GM12878 (cell line): ENCODE results near the gene SMARCD2. TPM values are rescaled to one million over a fixed set of nuclear protein-coding genes. Genes with fewer than 3 reads are reported as not detected.

ENCODE experiments used
- ATAC-seq: fragments of 200-7000 bp; cut with Tn5 transposase; 3 replicates; pipeline ENCODE4 v1.9.1; 2020; ENCODE audit warnings: mild to moderate bottlenecking, moderate library complexity
- BruUV-seq: library from RNA; stranded (reverse); fragments of 400-500 nt; replicated peaks from 2 replicates; lab custom pipeline; 2021; lab: Mats Ljungman, UMichigan
- CTCF ChIA-PET: fragments of 300-600 bp; sonication (Branson Sonifier 250); formaldehyde crosslinking; extraction: SDS; loops from one replicate; lab custom pipeline; 2021; ENCODE audit warnings: inconsistent platforms; lab: Yijun Ruan, JAX
- POLR2A ChIA-PET: fragments of 350-600 bp; formaldehyde crosslinking; extraction: SDS; loops from one replicate; lab custom pipeline; 2021; ENCODE audit warnings: inconsistent platforms; lab: Charles Lee
- RAD21 ChIA-PET: fragments of 300-600 bp; sonication (Branson Sonifier 250); formaldehyde crosslinking; loops from one replicate; lab custom pipeline; 2023; ENCODE audit warnings: antibody characterized with exemption; ENCODE audit not compliant: unreplicated experiment; lab: Charles Lee
- SMC1A ChIA-PET: fragments of 300-600 bp; sonication (Branson Sonifier 250); formaldehyde crosslinking; loops from one replicate; lab custom pipeline; 2023; ENCODE audit not compliant: unreplicated experiment, uncharacterized antibody; lab: Charles Lee
- DNase-seq: peaks from one replicate; pipeline ENCODE4 v3.0.0-alpha.2; 2011; ENCODE audit warnings: low read depth, low spot score
- FAIRE-seq: peaks from 3 replicates; lab custom pipeline; 2011; peaks lifted over from hg19 to GRCh38; lab: Jason Lieb, UNC
- H2AFZ ChIP-seq: 2 replicates; pipeline ENCODE4 v1.6.0; 2011; ENCODE audit warnings: low read depth, low read length, control low read depth; ENCODE audit not compliant: control insufficient read depth
- H3K27ac ChIP-seq: 2 replicates; pipeline ENCODE4 v1.5.1; 2011; ENCODE audit warnings: control low read depth; ENCODE audit not compliant: control insufficient read depth, insufficient read depth
- H3K27me3 ChIP-seq, 2 experiments: replicated peaks in 1 of 2; 2 replicates each; pipeline versions ENCODE4 v1.6.0 to v1.6.1; 2011; ENCODE audit warnings: low read length in 1 of 2; ENCODE audit not compliant: control insufficient read depth in 2 of 2, insufficient read depth in 2 of 2
- H3K36me3 ChIP-seq, 2 experiments: 2 replicates each; pipeline ENCODE4 v1.5.1; 2011; ENCODE audit warnings: low read length in 1 of 2; ENCODE audit not compliant: control insufficient read depth in 2 of 2, insufficient read depth in 2 of 2
- H3K4me1 ChIP-seq: 2 replicates; pipeline ENCODE4 v1.6.1; 2011; ENCODE audit warnings: mild to moderate bottlenecking, low read length, moderate library complexity, mixed read lengths; ENCODE audit not compliant: control insufficient read depth, insufficient read depth
- H3K4me2 ChIP-seq: 2 replicates; pipeline ENCODE4 v1.6.0; 2011; ENCODE audit warnings: control low read depth; ENCODE audit not compliant: control insufficient read depth, insufficient read depth
- H3K4me3 ChIP-seq: fragments of 200-600 bp; sonication (generic); 2 replicates; pipeline ENCODE4 v1.5.1; 2016
- H3K79me2 ChIP-seq: 2 replicates; pipeline ENCODE4 v1.6.0; 2011; ENCODE audit warnings: low read length; ENCODE audit not compliant: control insufficient read depth, insufficient read depth
- H3K9ac ChIP-seq: 2 replicates; pipeline ENCODE4 v1.8.0; 2011; ENCODE audit warnings: low read length, control low read depth, mixed read lengths; ENCODE audit not compliant: control insufficient read depth, insufficient read depth
- H3K9me3 ChIP-seq: replicated peaks from 3 replicates; pipeline ENCODE4 v1.5.1; 2011; ENCODE audit warnings: mild to moderate bottlenecking, low read length; ENCODE audit not compliant: control insufficient read depth, insufficient read depth
- H4K20me1 ChIP-seq: 2 replicates; pipeline ENCODE4 v1.6.0; 2011; ENCODE audit not compliant: control insufficient read depth, insufficient read depth
- CHD2 ChIP-seq: IDR thresholded peaks from 2 replicates; pipeline ENCODE4 v1.6.1; 2011; ENCODE audit warnings: low read depth, low read length, improper control_type of control experiment, borderline replicate concordance
- MYC ChIP-seq: IDR thresholded peaks from 2 replicates; pipeline ENCODE4 v1.6.1; 2011; ENCODE audit warnings: mild to moderate bottlenecking, low read length, moderate library complexity, inconsistent platforms; ENCODE audit not compliant: insufficient read depth, insufficient replicate concordance, insufficient read length, severe bottlenecking
- POLR2AphosphoS5 ChIP-seq: IDR thresholded peaks from 2 replicates; pipeline ENCODE4 v1.6.1; 2011; ENCODE audit warnings: mild to moderate bottlenecking, low read length, inconsistent platforms
- RB1 ChIP-seq: fragments of 450-650 bp; formaldehyde crosslinking; IDR thresholded peaks from 2 replicates; pipeline ENCODE4 v1.6.1; 2017; ENCODE audit warnings: mild to moderate bottlenecking, borderline replicate concordance
- RBBP5 ChIP-seq: fragments of 200-600 bp; sonication (generic); conservative IDR thresholded peaks from 2 replicates; pipeline ENCODE4 v1.6.1; 2016
- WGBS: methylation state at CpG from one replicate; pipeline ENCODE4 v1.1.6; 2016; ENCODE audit warnings: low lambda C conversion rate; ENCODE audit not compliant: insufficient replicate concordance, insufficient coverage; ENCODE audit errors: missing lambda C conversion rate; 5-methylcytosine and 5-hydroxymethylcytosine counted together
- in situ Hi-C: fragments of 300-500 bp; cut with MboI; formaldehyde crosslinking; loops from 9 replicates; pipeline ENCODE4 v1.14.3; 2018; ENCODE audit warnings: mixed read lengths
- intact Hi-C: fragments of 100-400 bp; cut with micrococcal nuclease; formaldehyde crosslinking; loops from one replicate; pipeline ENCODE4 v1.14.2; 2022; ENCODE audit not compliant: unreplicated experiment
- polyA plus RNA-seq, 11 experiments: library from polyadenylated mRNA; depleted of rRNA in 4 of 11; unstranded in 6 of 11; stranded (reverse) in 5 of 11; fragments of >200 nt; fragmentation: Nextera tagmentation in 4 of 11; fragmentation: Illumina TruSeq in 1 of 11; extraction: Ambion mirVana in 4 of 11; extraction: Trizol in 1 of 11; gene quantifications; 1 replicate in 1 of 11; 2 replicates in 10 of 11; pipeline versions ENCODE4 v1.2.1 to v1.2.3, GENCODE V29; 2011 to 2016; ENCODE audit warnings: inconsistent platforms in 2 of 11, missing spikeins in 2 of 11, low read depth in 1 of 11
- total RNA-seq, 4 experiments: library from RNA; depleted of rRNA in 3 of 4; stranded (reverse); fragments of >200 nt in 3 of 4; fragmentation: Illumina TruSeq in 1 of 4; extraction: Trizol in 1 of 4; gene quantifications; 2 replicates each; pipeline versions ENCODE4 v1.2.1 to v1.2.3, GENCODE V29; 2013 to 2021
- TF ChIP-seq, protein P1 (sequence below): fragments of 450-650 bp; IDR thresholded peaks from 2 replicates; pipeline ENCODE4 v1.6.1; 2017; ENCODE audit warnings: mild to moderate bottlenecking, moderate library complexity
- TF ChIP-seq, protein P2 (sequence below): IDR thresholded peaks from 2 replicates; pipeline ENCODE4 v1.6.1; 2011; ENCODE audit warnings: low read depth, low read length, improper control_type of control experiment, borderline replicate concordance

The SMARCD2 gene
- total and polyA plus RNA-seq, 10 of the 15 experiments (the other 5 are each of a cell fraction or from before 2014, with no cell fraction given): 2.4 to 111 (median 63.6) TPM

DNA sequence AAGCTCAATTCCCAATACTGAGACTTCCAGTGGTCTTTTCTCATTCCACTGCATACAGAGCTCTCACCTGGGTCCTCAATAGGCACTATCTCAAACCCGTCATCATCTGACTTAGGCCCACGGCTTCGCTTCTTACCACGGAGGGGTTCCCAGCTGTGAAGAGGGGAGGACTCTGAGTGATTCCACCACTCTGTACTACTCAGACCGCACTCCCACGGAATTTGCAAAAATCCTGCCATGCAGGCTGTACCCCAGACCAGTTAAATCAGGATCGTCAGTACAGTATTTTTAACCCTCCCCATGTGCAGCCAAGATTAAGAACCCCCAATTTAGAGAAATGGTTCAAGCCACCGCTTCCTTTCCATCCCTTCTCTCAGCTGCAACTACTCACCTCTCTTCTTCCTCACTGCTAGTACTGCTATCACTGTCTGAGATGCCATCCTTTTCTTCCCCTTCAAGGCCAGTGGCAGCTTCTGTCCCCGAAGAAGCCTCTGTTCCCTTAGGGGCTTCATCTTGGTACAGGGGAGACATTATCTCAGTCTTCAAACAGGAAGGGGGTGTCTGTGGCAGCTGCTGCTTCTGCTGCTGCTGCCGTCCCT, 21.4 kb downstream of the SMARCD2 start:
- ChIA-PET SMC1A (no interaction called here), RAD21 (no interaction called here)
- H3K4me3 ChIP-seq: no peak overlapping the region
- BruUV-seq: no TSS peak
- TF ChIP-seq POLR2AphosphoS5: peak; percentile 56
- no peak for TF ChIP-seq CHD2
- TF ChIP-seq, protein P1, sequence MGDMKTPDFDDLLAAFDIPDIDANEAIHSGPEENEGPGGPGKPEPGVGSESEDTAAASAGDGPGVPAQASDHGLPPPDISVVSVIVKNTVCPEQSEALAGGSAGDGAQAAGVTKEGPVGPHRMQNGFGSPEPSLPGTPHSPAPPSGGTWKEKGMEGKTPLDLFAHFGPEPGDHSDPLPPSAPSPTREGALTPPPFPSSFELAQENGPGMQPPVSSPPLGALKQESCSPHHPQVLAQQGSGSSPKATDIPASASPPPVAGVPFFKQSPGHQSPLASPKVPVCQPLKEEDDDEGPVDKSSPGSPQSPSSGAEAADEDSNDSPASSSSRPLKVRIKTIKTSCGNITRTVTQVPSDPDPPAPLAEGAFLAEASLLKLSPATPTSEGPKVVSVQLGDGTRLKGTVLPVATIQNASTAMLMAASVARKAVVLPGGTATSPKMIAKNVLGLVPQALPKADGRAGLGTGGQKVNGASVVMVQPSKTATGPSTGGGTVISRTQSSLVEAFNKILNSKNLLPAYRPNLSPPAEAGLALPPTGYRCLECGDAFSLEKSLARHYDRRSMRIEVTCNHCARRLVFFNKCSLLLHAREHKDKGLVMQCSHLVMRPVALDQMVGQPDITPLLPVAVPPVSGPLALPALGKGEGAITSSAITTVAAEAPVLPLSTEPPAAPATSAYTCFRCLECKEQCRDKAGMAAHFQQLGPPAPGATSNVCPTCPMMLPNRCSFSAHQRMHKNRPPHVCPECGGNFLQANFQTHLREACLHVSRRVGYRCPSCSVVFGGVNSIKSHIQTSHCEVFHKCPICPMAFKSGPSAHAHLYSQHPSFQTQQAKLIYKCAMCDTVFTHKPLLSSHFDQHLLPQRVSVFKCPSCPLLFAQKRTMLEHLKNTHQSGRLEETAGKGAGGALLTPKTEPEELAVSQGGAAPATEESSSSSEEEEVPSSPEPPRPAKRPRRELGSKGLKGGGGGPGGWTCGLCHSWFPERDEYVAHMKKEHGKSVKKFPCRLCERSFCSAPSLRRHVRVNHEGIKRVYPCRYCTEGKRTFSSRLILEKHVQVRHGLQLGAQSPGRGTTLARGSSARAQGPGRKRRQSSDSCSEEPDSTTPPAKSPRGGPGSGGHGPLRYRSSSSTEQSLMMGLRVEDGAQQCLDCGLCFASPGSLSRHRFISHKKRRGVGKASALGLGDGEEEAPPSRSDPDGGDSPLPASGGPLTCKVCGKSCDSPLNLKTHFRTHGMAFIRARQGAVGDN: no peak
- no peak for TF ChIP-seq MYC
- TF ChIP-seq RB1: no peak
- TF ChIP-seq RBBP5: no peak
- TF ChIP-seq, protein P2, sequence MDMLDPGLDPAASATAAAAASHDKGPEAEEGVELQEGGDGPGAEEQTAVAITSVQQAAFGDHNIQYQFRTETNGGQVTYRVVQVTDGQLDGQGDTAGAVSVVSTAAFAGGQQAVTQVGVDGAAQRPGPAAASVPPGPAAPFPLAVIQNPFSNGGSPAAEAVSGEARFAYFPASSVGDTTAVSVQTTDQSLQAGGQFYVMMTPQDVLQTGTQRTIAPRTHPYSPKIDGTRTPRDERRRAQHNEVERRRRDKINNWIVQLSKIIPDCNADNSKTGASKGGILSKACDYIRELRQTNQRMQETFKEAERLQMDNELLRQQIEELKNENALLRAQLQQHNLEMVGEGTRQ: no peak
- TF ChIP-seq, all 136 proteins: peak for 1
- no peak overlapping the region for H2AFZ ChIP-seq
- no peaks in the 10 kb centered on the region for H3K9me3 ChIP-seq
- no peak for FAIRE-seq
- H3K4me1 ChIP-seq: peaks cover 7% of the 10 kb centered on the region
- ChIA-PET CTCF (interaction anchor here (1.2 kb wide), 1 partner anchor 122 kb away, joined by 3 read pairs; no protein-coding TSS in a partner anchor), POLR2A (interaction anchor here (0.7 kb wide), 1 partner anchor 37 kb away, joined by 3 read pairs; no protein-coding TSS in a partner anchor)
- H3K79me2 ChIP-seq: peaks cover 10% of the 10 kb centered on the region
- peaks cover 32 to 43% of the 10 kb centered on the region in 2 experiments for H3K36me3 ChIP-seq
- H3K27me3 ChIP-seq: no peaks in the 10 kb centered on the region
- intact Hi-C loops (no loop called here), in situ Hi-C loops (no loop called here)
- H4K20me1 ChIP-seq: no peaks in the 10 kb centered on the region; the same call in 1 of the 2 replicates
- H3K4me2 ChIP-seq: no peak overlapping the region
- no peak overlapping the region for H3K27ac ChIP-seq
- 83% methylated on average over 10 of the region's 10 CpGs for WGBS
- DNase-seq: no peak
- no peak for ATAC-seq
- no peak overlapping the region for H3K9ac ChIP-seq
